GM10847 (cell line): Measurements from ENCODE around the gene TCHH.

Source experiments
- POLR2A ChIP-seq: IDR thresholded peaks from 2 replicates; pipeline ENCODE4 v1.6.1; 2011; ENCODE audit not compliant: insufficient read length; ENCODE audit errors: extremely low read depth

Gene TCHH

GRCh38 chr1:152125834-152126443 is 10.7 kb upstream of the TCHH start:
- TF ChIP-seq POLR2A, result no peak

DNA sequence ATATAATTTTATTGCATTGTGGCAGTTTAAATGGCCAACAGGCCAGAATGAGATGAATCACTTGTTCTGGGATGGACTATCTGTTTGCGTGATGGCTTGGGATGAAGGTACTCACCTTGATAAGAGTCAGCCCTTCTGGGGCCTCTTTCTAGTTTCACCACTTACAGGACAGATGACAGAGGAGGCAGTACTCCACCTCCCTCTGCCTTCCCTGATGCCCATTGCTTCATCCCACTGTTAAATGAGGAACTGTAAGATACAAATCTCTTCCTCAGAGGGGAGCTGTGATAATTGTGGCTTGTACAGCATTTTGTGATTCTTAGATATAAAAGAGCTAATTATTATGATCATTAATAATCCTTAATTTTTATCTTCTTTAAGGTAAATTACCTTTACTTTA is 3.7 kb upstream of the TCHH start:
- TF ChIP-seq POLR2A, result no peak

DNA sequence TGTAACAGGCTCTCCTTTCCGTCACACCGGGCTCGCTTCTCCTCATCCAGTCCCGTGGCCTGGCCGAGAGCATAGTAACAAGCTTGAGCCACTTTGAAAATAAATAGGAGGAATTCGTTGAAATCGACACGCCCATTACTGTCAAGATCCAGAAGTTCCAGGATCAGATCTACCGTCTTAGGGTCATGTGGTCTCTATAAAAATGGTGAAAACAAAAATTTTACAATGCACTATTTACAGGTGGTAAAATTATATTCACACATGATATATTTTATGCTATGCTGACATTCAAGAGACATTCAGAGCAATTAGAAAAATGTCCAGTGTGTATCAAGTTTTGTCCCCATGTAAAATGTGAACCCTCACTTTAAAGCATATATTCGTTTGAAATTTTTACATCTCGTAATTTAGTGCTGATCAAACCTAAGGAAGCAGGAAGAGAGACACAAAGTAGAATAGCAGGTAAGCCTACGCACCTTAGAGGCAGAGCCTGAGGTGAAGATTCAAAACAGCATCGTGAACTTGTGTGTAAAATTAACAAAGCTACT is 2.3 kb downstream of the TCHH start:
- no peak for TF ChIP-seq POLR2A

- no peak for TF ChIP-seq POLR2A
Observed at GRCh38 chr1:152112101-152112884, 3.0 kb downstream of the TCHH start.

GRCh38 chr1:152111515-152111968 is 3.7 kb downstream of the TCHH start:
- TF ChIP-seq POLR2A, result no peak

GRCh38 chr1:152110860-152111514 is 4.3 kb downstream of the TCHH start:
- no peak for TF ChIP-seq POLR2A

DNA sequence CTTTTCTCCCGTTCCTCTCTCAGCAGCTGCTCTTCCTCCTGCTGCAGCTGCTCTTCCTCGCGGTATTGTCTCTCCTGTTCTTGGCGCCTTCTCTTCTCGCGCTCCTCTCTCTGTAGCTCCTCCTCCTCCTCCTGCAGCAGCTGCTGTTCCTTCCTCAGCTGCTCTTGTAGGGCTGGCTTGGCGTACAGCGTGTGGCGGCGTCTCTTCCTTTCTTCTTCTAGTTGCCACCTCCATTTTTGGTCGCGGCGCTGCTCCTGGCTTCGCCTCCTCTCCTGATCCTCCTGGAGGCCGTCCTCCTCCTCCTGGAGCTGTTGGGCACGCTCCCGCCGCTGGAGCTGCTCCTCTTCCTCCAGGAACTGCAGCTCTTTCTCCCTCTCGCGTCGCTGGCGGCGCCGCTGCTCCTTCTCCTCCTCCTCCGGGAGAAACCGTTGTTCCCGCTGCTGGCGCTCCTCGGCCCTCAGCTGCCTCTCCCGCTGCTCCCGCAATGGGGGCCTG is 4.8 kb downstream of the TCHH start:
- TF ChIP-seq POLR2A, result no peak

DNA sequence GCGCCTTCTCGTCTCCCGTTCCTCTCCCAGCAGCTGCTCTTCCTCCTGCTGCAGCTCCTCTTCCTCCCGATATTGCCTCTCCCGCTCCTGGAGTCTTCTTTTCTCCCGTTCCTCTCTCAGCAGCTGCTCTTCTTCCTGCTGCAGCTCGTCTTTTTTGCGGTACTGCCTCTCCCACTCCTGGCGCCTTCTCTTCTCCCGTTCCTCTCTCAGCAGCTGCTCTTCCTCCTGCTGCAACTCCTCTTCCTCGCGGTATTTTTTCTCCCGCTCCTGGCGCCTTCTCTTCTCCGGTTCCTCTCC is 5.3 kb downstream of the TCHH start:
- TF ChIP-seq POLR2A, result no peak

DNA sequence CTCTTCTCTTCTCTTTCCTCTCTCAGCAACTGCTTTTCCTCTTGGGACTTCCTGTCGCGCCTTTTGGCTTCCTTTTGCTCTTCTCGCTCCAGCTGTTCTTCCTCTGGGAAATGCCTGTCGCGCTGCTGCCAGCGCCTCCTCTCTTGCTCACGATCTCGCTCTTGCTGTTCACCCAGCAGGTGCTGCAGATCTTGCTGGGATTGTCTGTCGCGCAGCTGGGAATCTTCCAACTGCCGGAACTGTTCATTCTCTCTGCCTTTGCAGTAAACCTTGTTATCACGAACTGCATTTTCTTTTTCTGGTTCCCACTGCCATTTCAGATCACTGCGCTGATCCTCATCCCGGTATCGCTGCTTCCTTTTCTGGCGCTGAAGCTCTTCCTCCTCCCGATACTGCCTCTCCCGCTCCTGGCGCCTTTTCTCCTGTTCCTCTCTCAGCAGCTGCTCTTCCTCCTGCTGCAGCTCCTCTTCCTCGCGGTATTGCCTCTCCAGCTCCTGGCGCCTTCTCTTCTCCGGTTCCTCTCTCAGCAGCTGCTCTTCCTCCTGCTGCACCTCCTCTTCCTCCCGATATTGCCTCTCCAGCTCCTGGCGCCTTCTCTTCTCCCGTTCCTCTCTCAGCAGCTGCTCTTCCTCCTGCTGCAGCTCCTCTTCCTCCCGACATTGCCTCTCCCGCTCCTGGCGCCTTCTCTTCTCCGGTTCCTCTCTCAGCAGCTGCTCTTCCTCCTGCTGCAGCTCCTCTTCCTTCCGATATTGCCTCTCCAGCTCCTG is 5.8 kb downstream of the TCHH start:
- no peak for TF ChIP-seq POLR2A

DNA sequence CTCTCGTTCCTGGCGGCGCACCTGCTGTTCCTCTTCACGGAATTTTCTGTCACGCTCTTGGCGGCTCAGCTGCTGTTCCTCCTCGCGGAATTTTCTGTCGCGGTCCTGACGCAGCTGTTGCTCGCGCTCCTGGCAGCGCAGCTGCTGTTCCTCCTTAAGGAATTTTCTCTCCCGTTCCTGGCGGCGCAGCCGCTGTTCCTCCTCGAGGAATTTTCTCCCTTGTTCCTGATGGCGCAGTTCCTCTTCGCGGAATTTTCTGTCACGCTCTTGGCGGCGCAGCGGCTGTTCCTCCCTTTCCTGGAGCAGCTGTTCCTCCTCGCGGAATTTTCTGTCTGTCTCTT is 6.4 kb downstream of the TCHH start:
- TF ChIP-seq POLR2A, result no peak

GRCh38 chr1:152107984-152108881 is 7.0 kb downstream of the TCHH start:
- TF ChIP-seq POLR2A, result no peak

DNA sequence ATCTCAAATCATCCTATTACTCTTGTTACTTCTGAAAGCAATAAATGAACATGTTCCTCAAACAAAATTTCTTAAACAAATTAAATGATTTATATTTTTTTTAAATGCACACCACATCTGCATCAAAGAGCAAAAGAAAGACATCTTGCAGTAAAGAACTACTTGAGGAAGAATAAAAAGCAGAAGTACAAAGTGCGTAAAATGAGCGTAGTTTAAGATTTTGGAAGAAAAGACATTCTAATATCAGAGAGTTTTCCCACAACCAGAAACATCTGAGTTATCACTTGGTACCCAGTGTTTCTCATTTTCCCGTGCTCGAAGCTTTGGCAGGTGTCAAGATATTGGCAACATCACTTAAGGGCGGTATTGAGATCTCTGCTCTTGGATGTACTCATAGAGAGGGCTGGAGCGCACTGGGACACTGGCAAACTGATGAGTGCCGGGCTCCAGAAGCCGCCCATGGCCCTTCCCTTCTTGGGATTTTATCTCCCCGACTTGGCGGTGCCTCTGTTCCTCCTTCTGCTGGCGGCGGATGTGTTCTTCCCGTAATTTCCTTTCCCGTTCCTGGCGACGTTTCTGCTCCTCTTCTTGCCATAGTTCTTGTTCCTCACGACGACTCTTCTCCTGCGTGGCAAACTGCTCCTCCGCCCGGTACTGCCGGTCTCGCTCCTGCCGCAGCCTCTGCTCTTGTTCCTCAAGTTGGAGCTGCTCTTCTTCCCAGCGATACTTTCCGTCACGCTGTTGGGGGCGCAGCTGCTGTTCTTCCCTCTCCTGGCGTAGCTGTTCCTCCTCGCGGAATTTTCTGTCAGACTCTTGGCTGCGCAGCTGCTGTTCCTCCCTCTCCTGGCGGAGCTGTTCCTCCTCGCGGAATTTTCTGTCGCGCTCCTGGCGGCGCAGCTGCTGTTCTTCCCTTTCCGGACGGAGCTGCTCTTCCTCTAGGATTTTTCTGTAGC is 7.9 kb downstream of the TCHH start:
- TF ChIP-seq POLR2A, result no peak

DNA sequence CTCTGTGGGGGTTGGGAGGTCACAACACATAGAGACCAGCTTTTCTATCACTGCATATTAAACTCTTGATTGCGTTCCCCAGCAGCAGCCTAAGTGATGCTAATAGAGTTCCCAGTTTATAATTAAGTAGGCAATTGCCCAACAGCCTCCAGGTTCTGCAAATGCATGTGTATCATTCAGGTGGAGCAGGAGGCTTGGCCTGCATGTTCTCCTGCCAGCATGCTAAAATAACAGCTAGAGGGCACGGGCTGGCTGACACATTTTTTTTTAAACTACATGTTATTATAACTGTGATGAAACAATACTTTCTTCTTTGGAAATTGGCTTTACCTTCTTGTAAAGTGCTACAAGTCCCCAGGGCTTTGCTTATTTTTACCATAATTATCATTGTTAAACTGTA is 10.4 kb downstream of the TCHH start:
- TF ChIP-seq POLR2A, result no peak
